Loucy (cell line): ENCODE measurements around the gene CHST11.
"Not testable (repeated sequence)": the region's sequence is repeated elsewhere in the genome, so short reads cannot be mapped to it uniquely, and the experiment has no call there.

Experiments
- CTCF ChIP-seq: fragments of 200-600 bp; sonication (generic); conservative IDR thresholded peaks from 2 replicates; pipeline ENCODE4 v1.5.1; 2014; ENCODE audit warnings: mild to moderate bottlenecking, antibody characterized with exemption, low read length
- EZH2phosphoT487 ChIP-seq: fragments of 200-600 bp; IDR thresholded peaks from 2 replicates; pipeline ENCODE4 v1.6.1; 2018; ENCODE audit warnings: antibody characterized with exemption, mild to moderate bottlenecking, moderate library complexity, borderline replicate concordance

- TF ChIP-seq CTCF, EZH2phosphoT487: not testable (repeated sequence)
These were observed 118.0 kb downstream of the CHST11 start for GRCh38 chr12:104574758-104575157.
